C1 segment of cervical spinal cord (tissue), 14 donors: ENCODE measurements around the gene HAT1.
"Not testable (repeated sequence)": the region's sequence is repeated elsewhere in the genome, so short reads cannot be mapped to it uniquely, and the experiment has no call there.

Experiments used
- DNase-seq, 14 donors: peaks; one replicate each; lab custom pipeline; 2025; lab: John Stamatoyannopoulos, UW

The HAT1 gene

GRCh38 chr2:171972329-171972982 lies 50.2 kb downstream of the HAT1 start:
- DNase-seq, result no peak

- no peak for DNase-seq
Measured at GRCh38 chr2:171979103-171979502, 56.8 kb downstream of the HAT1 start.

- not testable (repeated sequence) for DNase-seq
Measured at GRCh38 chr2:171983924-171984323, 61.7 kb downstream of the HAT1 start.

- no peak for DNase-seq
Measured at GRCh38 chr2:171985076-171985475, 62.8 kb downstream of the HAT1 start.

- DNase-seq, result no peak
Measured at GRCh38 chr2:171986778-171987177, 64.5 kb downstream of the HAT1 start.

GRCh38 chr2:171991027-171991426 lies 68.8 kb downstream of the HAT1 start:
- no peak for DNase-seq

- no peak for DNase-seq
Measured at GRCh38 chr2:171995586-171995985, 73.3 kb downstream of the HAT1 start.

GRCh38 chr2:171996021-171996420 lies 73.8 kb downstream of the HAT1 start:
- DNase-seq, result no peak

GRCh38 chr2:171997031-171997430 lies 74.8 kb downstream of the HAT1 start:
- DNase-seq, result not testable (repeated sequence)

- DNase-seq, result peak in 1 of 14 donors; percentile 62
Measured at GRCh38 chr2:171999161-171999560, 76.9 kb downstream of the HAT1 start.

GRCh38 chr2:171999604-172000469 lies 77.6 kb downstream of the HAT1 start, which contains the start of gene METAP1D:
Gene METAP1D, plus strand, starts transcription at chr2:171999953. Its CDS starts 17 bp downstream, at chr2:171999970.
- peak; percentile 28 to 94 (median 83) for DNase-seq

GRCh38 chr2:172000696-172001361 lies 78.6 kb downstream of the HAT1 start:
- DNase-seq, result no peak

GRCh38 chr2:172007372-172007771 lies 85.1 kb downstream of the HAT1 start:
- no peak for DNase-seq

- no peak for DNase-seq
Measured at GRCh38 chr2:172009823-172010222, 87.6 kb downstream of the HAT1 start.

- no peak for DNase-seq
Measured at GRCh38 chr2:172011812-172012575, 89.7 kb downstream of the HAT1 start.

GRCh38 chr2:172012677-172013391 lies 90.6 kb downstream of the HAT1 start:
- peak in 1 of 14 donors; percentile 85 for DNase-seq

GRCh38 chr2:172013396-172013795 lies 91.1 kb downstream of the HAT1 start:
- no peak for DNase-seq

GRCh38 chr2:172021074-172021931 lies 99.0 kb downstream of the HAT1 start:
- no peak for DNase-seq

- DNase-seq, result no peak
Measured at GRCh38 chr2:172021955-172022354, 99.7 kb downstream of the HAT1 start.

- no peak for DNase-seq
Measured at GRCh38 chr2:172031536-172031935, 109.3 kb downstream of the HAT1 start.
